Right lobe of liver (tissue), 4 donors: Measurements from ENCODE around the gene UCK2.

ENCODE experiments used
- POLR2A ChIP-seq: fragments of 450-650 bp; IDR thresholded peaks from one replicate; pipeline ENCODE4 v1.6.1; 2017; ENCODE audit warnings: antibody characterized with exemption, mild to moderate bottlenecking
- TF ChIP-seq, protein P1 (sequence below), 4 donors: fragments of 200-600 bp in 3 of 4; fragments of 450-650 bp in 1 of 4; IDR thresholded peaks; one replicate each; pipeline versions ENCODE4 v1.5.1 to v1.8.0; 2016 to 2022; ENCODE audit warnings: antibody characterized with exemption in 4 of 4, mild to moderate bottlenecking in 2 of 4
- donor health status: DM: no; HTN: no; CAD: no.
- donor health status: DM: no; HTN: no; CAD: no.
- donor health status: DM: no; HTN: yes; CAD: no.

DNA sequence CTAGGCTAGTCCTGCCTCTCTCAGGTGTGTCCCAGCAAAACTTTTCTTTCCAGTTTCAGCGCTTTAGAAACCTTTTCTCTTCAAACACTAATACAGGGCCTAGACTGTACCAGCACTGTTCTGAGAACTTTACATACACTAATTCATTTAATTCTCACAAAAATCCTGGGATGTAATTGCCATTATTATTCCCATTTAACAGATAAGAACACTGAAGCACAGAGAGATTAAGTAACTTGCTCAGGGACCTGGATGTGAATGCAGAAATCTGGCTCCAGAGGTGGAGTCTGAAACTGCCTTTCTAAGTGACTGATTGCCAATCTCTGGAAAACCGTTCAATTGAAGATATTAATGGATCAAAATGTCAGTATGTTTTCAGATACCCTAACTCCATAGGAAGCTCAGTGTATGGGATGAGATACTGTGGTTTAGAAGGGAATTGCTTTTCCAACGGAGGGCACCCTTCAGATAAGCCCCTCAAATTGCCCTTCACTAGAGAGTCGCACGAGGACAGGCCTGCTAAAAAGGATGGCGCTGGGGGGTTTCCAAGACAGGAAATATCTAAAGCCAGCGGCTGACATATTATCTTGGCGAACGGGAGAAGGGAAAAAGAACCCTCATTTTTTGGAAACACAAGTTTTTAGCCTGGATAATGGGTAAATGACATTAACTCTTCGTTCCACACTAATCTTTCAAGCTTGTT is 698 bp upstream of the UCK2 start:
- TF ChIP-seq, protein P1, sequence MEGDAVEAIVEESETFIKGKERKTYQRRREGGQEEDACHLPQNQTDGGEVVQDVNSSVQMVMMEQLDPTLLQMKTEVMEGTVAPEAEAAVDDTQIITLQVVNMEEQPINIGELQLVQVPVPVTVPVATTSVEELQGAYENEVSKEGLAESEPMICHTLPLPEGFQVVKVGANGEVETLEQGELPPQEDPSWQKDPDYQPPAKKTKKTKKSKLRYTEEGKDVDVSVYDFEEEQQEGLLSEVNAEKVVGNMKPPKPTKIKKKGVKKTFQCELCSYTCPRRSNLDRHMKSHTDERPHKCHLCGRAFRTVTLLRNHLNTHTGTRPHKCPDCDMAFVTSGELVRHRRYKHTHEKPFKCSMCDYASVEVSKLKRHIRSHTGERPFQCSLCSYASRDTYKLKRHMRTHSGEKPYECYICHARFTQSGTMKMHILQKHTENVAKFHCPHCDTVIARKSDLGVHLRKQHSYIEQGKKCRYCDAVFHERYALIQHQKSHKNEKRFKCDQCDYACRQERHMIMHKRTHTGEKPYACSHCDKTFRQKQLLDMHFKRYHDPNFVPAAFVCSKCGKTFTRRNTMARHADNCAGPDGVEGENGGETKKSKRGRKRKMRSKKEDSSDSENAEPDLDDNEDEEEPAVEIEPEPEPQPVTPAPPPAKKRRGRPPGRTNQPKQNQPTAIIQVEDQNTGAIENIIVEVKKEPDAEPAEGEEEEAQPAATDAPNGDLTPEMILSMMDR (IDR thresholded peaks at IDR 0.05), result no peak
- no peak for TF ChIP-seq POLR2A
